Measurements from ENCODE around the gene FCRL4. TPM values are rescaled to one million over a fixed set of nuclear protein-coding genes. Genes with fewer than 3 reads are reported as not detected.
A peak's percentile ranks its signal among the peaks of the same experiment; 100 is the strongest.

The FCRL4 gene
- total and polyA plus RNA-seq, 4 donors, result 0.05 to 0.57 TPM; not detected in 2

DNA sequence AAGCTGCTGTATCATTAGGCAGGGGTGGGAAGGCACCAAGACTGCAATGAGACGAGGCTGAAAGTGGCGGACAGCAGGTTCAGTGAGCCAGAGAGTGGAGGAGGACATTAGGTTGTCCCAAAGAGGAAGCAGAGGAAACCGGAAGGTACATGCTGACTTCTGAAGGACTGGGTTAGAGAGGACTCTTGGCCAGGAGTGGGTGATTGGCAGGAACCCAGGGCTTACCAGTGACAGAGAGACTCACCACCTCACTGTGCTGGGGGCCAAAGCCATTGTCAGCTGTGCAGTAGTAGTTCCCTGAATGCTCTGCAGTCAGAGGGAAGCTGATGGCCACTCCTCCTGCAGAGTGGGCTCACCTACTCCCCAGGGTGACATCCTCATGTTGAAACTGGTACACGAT, 41.9 kb upstream of the FCRL4 start:
- DNase-seq, result no peak
- no peaks in the 10 kb centered on the region for H3K9me3 ChIP-seq (ENCODE audit: control insufficient read depth in 4 of 4, insufficient read depth in 3 of 4, low read length in 3 of 4)
- WGBS, 2 donors, result 49 to 55% methylated on average over 4 of the region's 4 CpGs
- no peak overlapping the region for H3K9ac ChIP-seq (ENCODE audit: insufficient read depth in 1 of 2, low read length in 2 of 2)
- no peak for ATAC-seq (ENCODE audit: insufficient read depth, low FRiP score)
- H3K4me1 ChIP-seq (ENCODE audit: control insufficient read depth in 5 of 5, insufficient read depth in 5 of 5, low read length in 5 of 5), result no peaks in the 10 kb centered on the region
- H3K27me3 ChIP-seq (ENCODE audit: control insufficient read depth in 3 of 3, insufficient read depth in 3 of 3, low read length in 2 of 3), result no peaks in the 10 kb centered on the region
- H3K4me3 ChIP-seq, result no peak overlapping the region
- TF ChIP-seq, protein P1, sequence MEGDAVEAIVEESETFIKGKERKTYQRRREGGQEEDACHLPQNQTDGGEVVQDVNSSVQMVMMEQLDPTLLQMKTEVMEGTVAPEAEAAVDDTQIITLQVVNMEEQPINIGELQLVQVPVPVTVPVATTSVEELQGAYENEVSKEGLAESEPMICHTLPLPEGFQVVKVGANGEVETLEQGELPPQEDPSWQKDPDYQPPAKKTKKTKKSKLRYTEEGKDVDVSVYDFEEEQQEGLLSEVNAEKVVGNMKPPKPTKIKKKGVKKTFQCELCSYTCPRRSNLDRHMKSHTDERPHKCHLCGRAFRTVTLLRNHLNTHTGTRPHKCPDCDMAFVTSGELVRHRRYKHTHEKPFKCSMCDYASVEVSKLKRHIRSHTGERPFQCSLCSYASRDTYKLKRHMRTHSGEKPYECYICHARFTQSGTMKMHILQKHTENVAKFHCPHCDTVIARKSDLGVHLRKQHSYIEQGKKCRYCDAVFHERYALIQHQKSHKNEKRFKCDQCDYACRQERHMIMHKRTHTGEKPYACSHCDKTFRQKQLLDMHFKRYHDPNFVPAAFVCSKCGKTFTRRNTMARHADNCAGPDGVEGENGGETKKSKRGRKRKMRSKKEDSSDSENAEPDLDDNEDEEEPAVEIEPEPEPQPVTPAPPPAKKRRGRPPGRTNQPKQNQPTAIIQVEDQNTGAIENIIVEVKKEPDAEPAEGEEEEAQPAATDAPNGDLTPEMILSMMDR (IDR thresholded peaks at IDR 0.05; ENCODE audit: control extremely low read depth, extremely low read depth), result no peak
- no peak overlapping the region for H3K27ac ChIP-seq (ENCODE audit: low read depth in 1 of 2, low read length in 1 of 2)
- H3K36me3 ChIP-seq (ENCODE audit: control insufficient read depth in 4 of 4, insufficient read depth in 4 of 4, low read length in 4 of 4), result no peaks in the 10 kb centered on the region

DNA sequence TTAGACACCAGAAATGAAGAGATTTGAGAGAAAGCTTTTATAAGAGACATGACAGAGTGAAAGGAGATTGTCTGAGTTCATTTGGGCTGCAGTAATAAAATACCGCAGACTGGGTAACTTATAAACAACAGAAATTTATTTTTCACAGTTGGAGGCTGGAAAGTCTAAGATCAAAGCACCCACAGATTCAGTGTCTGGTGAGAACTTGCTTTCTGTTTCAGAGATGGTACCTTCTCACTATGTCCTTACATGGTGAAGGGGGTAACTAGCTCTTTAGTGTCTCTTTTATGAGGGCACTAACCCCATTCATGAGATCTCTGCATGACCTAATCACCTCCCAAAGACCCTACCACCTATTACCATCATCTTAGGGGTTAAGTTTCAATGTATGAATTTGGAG, 30.9 kb upstream of the FCRL4 start:
- no peaks in the 10 kb centered on the region for H3K27me3 ChIP-seq (ENCODE audit: control insufficient read depth in 3 of 3, insufficient read depth in 3 of 3, low read length in 2 of 3)
- DNase-seq, result no peak
- 83 to 93% methylated on average over 1 of the region's 1 CpG for WGBS, 2 donors

DNA sequence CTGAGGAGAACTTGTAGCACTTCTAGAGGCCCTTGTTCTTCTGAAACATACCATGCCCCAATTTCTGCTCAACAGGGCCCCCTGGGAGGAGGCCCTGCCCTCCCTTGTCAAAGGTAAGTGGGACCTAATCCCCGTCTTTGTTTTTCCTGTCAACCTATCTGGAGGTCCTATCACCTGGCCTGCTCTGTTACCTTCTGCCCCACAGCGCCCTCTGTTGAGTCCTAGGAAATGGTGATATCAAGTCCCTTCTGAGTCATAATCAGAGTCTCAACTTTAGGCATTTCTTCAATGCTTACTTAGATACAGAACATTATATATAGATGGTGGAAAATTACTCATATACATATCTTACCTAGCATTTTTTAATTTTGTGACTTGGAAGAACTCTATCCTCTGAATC, 28.2 kb upstream of the FCRL4 start:
- Histone ChIP-seq H3K9me3 (ENCODE audit: control insufficient read depth in 4 of 4, insufficient read depth in 3 of 4, low read length in 3 of 4) (peaks cover 0 to 6% (median 0%) of the 10 kb centered on the region in 4 donors), H3K4me1 (ENCODE audit: control insufficient read depth in 5 of 5, insufficient read depth in 5 of 5, low read length in 5 of 5) (no peaks in the 10 kb centered on the region), H3K27ac (ENCODE audit: low read depth in 1 of 2, low read length in 1 of 2) (no peak overlapping the region), H3K9ac (ENCODE audit: insufficient read depth in 1 of 2, low read length in 2 of 2) (no peak overlapping the region), H3K36me3 (ENCODE audit: control insufficient read depth in 4 of 4, insufficient read depth in 4 of 4, low read length in 4 of 4) (no peaks in the 10 kb centered on the region), H3K27me3 (ENCODE audit: control insufficient read depth in 3 of 3, insufficient read depth in 3 of 3, low read length in 2 of 3) (no peaks in the 10 kb centered on the region), H3K4me3 (no peak overlapping the region)
- no peak for ATAC-seq (ENCODE audit: insufficient read depth, low FRiP score)
- DNase-seq, result no peak
- TF ChIP-seq, protein P1 (IDR thresholded peaks at IDR 0.05; ENCODE audit: control extremely low read depth, extremely low read depth), result peak; percentile 7
- WGBS, 2 donors, result 29 to 44% methylated on average over 2 of the region's 2 CpGs

More for the DNA sequence above, 30.9 kb upstream of the FCRL4 start:
- Histone ChIP-seq H3K9me3 (ENCODE audit: control insufficient read depth in 4 of 4, insufficient read depth in 3 of 4, low read length in 3 of 4) (peaks cover 0 to 6% (median 0%) of the 10 kb centered on the region in 4 donors), H3K4me1 (ENCODE audit: control insufficient read depth in 5 of 5, insufficient read depth in 5 of 5, low read length in 5 of 5) (no peaks in the 10 kb centered on the region), H3K36me3 (ENCODE audit: control insufficient read depth in 4 of 4, insufficient read depth in 4 of 4, low read length in 4 of 4) (no peaks in the 10 kb centered on the region), H3K4me3 (no peak overlapping the region), H3K27ac (ENCODE audit: low read depth in 1 of 2, low read length in 1 of 2) (no peak overlapping the region), H3K9ac (ENCODE audit: insufficient read depth in 1 of 2, low read length in 2 of 2) (no peak overlapping the region)
- TF ChIP-seq, protein P1 (IDR thresholded peaks at IDR 0.05; ENCODE audit: control extremely low read depth, extremely low read depth), result no peak
- no peak for ATAC-seq (ENCODE audit: insufficient read depth, low FRiP score)

DNA sequence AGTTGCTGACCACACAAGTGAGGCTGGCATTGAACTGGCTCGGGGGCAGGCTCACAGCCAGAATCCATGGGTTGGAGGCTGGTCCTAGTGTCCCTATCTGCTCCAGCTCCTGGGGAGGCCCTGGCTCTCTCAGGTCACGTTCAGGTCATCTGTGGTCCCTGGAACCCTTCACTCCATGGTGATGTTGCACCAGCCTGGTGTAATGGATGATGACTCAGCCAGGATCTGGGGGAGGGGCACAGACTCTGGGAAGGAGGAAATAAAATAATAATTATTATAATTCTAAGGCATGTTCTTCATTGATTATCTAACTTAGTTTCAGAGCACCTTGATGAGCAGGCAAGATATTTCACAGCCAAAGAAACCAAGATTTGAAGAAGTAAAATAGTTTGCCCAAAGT, 26.6 kb upstream of the FCRL4 start:
- DNase-seq, result no peak
- H3K9ac ChIP-seq (ENCODE audit: insufficient read depth in 1 of 2, low read length in 2 of 2), result no peak overlapping the region
- H3K36me3 ChIP-seq (ENCODE audit: control insufficient read depth in 4 of 4, insufficient read depth in 4 of 4, low read length in 4 of 4), result no peaks in the 10 kb centered on the region
- no peaks in the 10 kb centered on the region for H3K4me1 ChIP-seq (ENCODE audit: control insufficient read depth in 5 of 5, insufficient read depth in 5 of 5, low read length in 5 of 5)
- peaks cover 0 to 6% (median 0%) of the 10 kb centered on the region in 4 donors for H3K9me3 ChIP-seq (ENCODE audit: control insufficient read depth in 4 of 4, insufficient read depth in 3 of 4, low read length in 3 of 4)
- ATAC-seq (ENCODE audit: insufficient read depth, low FRiP score), result no peak
- no peak overlapping the region for H3K4me3 ChIP-seq
- no peak overlapping the region for H3K27ac ChIP-seq (ENCODE audit: low read depth in 1 of 2, low read length in 1 of 2)
- WGBS, 2 donors, result 67 to 74% methylated on average over 2 of the region's 2 CpGs
- TF ChIP-seq, protein P1 (IDR thresholded peaks at IDR 0.05; ENCODE audit: control extremely low read depth, extremely low read depth), result no peak
- H3K27me3 ChIP-seq (ENCODE audit: control insufficient read depth in 3 of 3, insufficient read depth in 3 of 3, low read length in 2 of 3), result no peaks in the 10 kb centered on the region
